VCaP (cell line): Measurements from ENCODE around the gene POLD2.

Experiments used
- H3K27ac ChIP-seq: fragments of 450-650 bp; 2 replicates; pipeline ENCODE4 v1.5.1; 2017
- TF ChIP-seq, protein P1 (sequence below): fragments of 450-650 bp; conservative IDR thresholded peaks from 2 replicates; pipeline ENCODE4 v1.5.1; 2017; ENCODE audit warnings: mild to moderate bottlenecking, moderate library complexity

Gene POLD2

DNA sequence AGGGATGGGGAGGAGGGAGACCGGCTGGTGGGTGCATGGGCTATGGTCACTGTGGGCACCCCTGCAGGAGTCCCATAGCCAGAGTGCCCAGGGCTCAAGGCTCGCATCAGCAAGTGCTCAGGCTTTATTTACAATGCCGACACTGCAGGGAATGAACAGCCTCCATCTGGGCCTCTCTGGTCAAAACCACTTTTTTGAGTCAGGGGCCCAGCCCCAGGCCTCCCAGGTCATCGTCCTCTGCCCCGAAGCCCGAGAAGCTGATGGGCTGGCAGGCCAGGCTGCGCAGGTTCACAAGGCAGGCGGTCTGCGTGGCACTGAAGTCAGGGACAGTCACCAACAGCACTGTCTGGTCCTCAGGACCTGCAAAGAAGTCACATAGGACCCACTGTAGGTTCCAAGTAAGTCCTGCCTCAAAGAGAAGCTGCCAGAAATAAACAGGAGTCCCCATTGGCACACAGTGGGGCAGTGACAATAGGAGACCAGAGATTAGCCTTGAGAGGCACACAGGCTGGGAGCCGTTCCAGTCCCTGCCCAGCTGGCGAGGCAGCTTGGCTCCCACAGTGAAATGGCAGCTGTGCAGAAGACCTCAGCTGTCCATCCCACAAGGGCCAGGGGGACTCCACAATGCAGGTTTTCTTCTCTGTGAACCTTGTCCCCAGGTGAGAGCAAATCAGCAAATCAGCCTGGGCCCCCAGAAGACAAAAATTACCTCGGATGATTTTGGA is 8.6 kb downstream of the POLD2 start:
- TF ChIP-seq, protein P1, sequence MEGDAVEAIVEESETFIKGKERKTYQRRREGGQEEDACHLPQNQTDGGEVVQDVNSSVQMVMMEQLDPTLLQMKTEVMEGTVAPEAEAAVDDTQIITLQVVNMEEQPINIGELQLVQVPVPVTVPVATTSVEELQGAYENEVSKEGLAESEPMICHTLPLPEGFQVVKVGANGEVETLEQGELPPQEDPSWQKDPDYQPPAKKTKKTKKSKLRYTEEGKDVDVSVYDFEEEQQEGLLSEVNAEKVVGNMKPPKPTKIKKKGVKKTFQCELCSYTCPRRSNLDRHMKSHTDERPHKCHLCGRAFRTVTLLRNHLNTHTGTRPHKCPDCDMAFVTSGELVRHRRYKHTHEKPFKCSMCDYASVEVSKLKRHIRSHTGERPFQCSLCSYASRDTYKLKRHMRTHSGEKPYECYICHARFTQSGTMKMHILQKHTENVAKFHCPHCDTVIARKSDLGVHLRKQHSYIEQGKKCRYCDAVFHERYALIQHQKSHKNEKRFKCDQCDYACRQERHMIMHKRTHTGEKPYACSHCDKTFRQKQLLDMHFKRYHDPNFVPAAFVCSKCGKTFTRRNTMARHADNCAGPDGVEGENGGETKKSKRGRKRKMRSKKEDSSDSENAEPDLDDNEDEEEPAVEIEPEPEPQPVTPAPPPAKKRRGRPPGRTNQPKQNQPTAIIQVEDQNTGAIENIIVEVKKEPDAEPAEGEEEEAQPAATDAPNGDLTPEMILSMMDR, result no peak
- H3K27ac ChIP-seq, result no peak overlapping the region

DNA sequence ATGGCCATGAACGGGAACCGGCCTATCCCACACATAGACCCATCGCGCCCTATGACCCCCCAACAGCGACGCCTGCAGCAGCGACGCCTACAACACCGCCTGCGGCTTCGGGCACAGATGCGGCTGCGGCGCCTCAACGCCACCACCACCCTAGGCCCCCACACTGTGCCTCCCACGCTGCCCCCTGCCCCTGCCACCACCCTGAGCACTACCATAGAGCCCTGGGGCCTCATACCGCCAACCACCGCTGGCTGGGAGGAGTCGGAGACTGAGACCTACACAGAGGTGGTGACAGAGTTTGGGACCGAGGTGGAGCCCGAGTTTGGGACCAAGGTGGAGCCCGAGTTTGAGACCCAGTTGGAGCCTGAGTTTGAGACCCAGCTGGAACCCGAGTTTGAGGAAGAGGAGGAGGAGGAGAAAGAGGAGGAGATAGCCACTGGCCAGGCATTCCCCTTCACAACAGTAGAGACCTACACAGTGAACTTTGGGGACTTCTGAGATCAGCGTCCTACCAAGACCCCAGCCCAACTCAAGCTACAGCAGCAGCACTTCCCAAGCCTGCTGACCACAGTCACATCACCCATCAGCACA is 9.5 kb downstream of the POLD2 start:
- no peak overlapping the region for H3K27ac ChIP-seq
- TF ChIP-seq, protein P1, result no peak

DNA sequence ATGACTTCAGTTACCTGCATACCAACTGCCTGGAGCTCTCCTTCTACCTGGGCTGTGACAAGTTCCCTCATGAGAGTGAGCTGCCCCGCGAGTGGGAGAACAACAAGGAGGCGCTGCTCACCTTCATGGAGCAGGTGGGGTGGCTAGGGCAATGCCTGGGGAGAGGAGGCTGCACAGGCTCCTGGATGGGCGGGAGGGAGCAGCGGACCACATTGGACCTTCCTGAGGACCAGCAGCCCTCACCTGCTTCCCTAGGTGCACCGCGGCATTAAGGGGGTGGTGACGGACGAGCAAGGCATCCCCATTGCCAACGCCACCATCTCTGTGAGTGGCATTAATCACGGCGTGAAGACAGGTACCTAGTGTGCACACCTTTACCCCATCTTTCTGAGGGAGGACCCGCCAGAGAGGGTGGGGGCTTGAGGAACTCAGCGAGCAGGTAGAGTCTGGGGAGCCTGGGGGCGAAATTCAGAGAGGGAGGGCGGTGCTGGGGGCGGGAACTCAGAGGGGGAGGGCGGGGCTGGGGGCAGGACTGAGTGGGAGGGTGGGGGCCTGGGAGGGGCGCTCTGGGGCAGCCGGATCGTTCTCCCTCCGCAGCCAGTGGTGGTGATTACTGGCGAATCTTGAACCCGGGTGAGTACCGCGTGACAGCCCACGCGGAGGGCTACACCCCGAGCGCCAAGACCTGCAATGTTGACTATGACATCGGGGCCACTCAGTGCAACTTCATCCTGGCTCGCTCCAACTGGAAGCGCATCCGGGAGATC is 10.2 kb downstream of the POLD2 start:
- TF ChIP-seq, protein P1, result no peak
- no peak overlapping the region for H3K27ac ChIP-seq

DNA sequence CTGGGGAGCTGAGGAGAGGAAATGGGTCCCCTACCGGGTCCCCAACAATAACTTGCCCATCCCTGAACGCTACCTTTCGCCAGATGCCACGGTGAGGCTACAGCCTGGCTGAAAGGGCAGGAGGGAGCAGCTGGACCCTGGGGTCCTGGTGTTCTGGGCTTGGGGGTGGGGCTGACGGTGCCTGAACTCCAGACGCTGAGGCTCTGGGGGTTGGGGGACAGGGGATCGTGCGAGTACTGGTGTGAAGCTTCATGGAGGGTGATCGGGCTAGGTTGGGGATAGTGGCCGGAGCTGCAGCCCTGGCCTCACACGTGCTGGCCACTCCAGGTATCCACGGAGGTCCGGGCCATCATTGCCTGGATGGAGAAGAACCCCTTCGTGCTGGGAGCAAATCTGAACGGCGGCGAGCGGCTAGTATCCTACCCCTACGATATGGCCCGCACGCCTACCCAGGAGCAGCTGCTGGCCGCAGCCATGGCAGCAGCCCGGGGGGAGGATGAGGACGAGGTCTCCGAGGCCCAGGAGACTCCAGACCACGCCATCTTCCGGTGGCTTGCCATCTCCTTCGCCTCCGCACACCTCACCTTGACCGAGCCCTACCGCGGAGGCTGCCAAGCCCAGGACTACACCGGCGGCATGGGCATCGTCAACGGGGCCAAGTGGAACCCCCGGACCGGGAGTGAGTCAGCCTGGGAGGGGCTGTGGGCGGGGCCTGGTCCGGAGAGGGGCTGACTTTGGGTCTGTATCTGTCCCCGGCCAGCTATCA is 10.9 kb downstream of the POLD2 start:
- no peak overlapping the region for H3K27ac ChIP-seq
- TF ChIP-seq, protein P1, result no peak

DNA sequence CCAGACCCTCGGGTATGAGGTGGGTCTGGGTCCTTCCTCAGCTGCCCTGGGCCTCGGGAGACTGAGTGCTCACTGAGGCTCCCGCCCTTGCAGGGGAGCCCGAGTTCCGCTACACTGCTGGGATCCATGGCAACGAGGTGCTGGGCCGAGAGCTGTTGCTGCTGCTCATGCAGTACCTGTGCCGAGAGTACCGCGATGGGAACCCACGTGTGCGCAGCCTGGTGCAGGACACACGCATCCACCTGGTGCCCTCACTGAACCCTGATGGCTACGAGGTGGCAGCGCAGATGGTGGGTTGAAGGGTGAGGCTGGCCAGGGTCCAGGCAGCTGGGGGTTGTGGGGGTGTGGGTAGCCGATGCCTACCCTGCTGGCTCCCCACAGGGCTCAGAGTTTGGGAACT is 11.6 kb downstream of the POLD2 start:
- TF ChIP-seq, protein P1, result no peak
- no peak overlapping the region for H3K27ac ChIP-seq

DNA sequence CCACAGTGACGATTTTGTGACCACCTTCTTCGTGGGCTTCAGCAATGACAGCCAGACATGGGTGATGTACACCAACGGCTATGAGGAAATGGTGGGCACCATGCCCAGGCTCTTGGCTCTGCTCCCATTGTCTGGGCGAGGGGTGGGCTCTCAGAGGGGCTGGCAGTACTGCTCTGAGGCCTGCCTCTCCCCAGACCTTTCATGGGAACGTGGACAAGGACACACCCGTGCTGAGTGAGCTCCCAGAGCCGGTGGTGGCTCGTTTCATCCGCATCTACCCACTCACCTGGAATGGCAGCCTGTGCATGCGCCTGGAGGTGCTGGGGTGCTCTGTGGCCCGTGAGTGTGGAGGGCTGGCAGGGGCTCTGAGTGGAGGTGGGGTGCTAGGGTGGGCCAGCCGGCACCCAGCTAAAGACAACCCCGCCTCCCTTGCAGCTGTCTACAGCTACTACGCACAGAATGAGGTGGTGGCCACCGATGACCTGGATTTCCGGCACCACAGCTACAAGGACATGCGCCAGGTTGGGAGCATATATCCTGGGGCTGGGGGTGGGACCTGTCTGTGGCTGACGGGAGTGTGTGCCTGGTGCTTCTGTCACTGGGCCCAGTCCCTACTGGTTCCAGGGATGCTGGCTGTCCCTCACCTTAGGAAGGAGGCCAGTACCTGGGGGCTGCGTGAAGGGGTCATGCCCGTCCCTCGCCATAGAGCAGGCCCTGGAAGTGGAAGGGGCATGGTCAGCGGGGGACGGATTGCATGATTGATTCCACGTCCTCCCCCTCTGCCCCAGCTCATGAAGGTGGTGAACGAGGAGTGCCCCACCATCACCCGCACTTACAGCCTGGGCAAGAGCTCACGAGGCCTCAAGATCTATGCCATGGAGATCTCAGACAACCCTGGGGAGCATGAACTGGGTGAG is 12.4 kb downstream of the POLD2 start:
- no peak overlapping the region for H3K27ac ChIP-seq
- TF ChIP-seq, protein P1, result no peak
